Activated CD8-positive, alpha-beta memory T cell treated with anti-CD3 and anti-CD28 coated beads, Interleukin-2, amount 50 U/mL, for 24 hours (primary cell): ENCODE results near the gene TM6SF1.
"Not testable (repeated sequence)": the region's sequence is repeated elsewhere in the genome, so short reads cannot be mapped to it uniquely, and the experiment has no call there.

Experiments used
- DNase-seq: peaks from one replicate; pipeline ENCODE4 v3.0.0-alpha.2; 2020; ENCODE audit errors: extremely low read depth

TM6SF1 gene

GRCh38 chr15:83115831-83116565 lies 8.6 kb downstream of the TM6SF1 start:
- DNase-seq: no peak

GRCh38 chr15:83118291-83118827 lies 10.9 kb downstream of the TM6SF1 start:
- no peak for DNase-seq

- no peak for DNase-seq
These were observed 11.5 kb downstream of the TM6SF1 start for GRCh38 chr15:83118968-83119367.

- DNase-seq: no peak
These were observed 12.6 kb downstream of the TM6SF1 start for GRCh38 chr15:83119968-83120581.

- no peak for DNase-seq
These were observed 16.1 kb downstream of the TM6SF1 start for GRCh38 chr15:83123529-83123928.

GRCh38 chr15:83127547-83128150 lies 20.2 kb downstream of the TM6SF1 start:
- DNase-seq: no peak

GRCh38 chr15:83129791-83130190 lies 22.3 kb downstream of the TM6SF1 start:
- no peak for DNase-seq

- no peak for DNase-seq
These were observed 25.5 kb downstream of the TM6SF1 start for GRCh38 chr15:83132861-83133523.

- DNase-seq: not testable (repeated sequence)
These were observed 34.7 kb downstream of the TM6SF1 start for GRCh38 chr15:83142151-83142550.

- no peak for DNase-seq
These were observed 37.3 kb downstream of the TM6SF1 start for GRCh38 chr15:83144771-83145170.

- DNase-seq: no peak
These were observed 45.8 kb downstream of the TM6SF1 start for GRCh38 chr15:83153288-83153687.

GRCh38 chr15:83155942-83156341 lies 48.5 kb downstream of the TM6SF1 start:
- DNase-seq: no peak

- no peak for DNase-seq
These were observed 50.9 kb downstream of the TM6SF1 start for GRCh38 chr15:83158393-83158792.

GRCh38 chr15:83160741-83161140 lies 53.3 kb downstream of the TM6SF1 start:
- no peak for DNase-seq

GRCh38 chr15:83163032-83163431 lies 55.6 kb downstream of the TM6SF1 start:
- no peak for DNase-seq

- no peak for DNase-seq
These were observed 56.8 kb downstream of the TM6SF1 start for GRCh38 chr15:83164111-83164770.

- DNase-seq: no peak
These were observed 57.4 kb downstream of the TM6SF1 start for GRCh38 chr15:83164771-83165404.

GRCh38 chr15:83166218-83166617 lies 58.8 kb downstream of the TM6SF1 start:
- no peak for DNase-seq

GRCh38 chr15:83166830-83167229 lies 59.4 kb downstream of the TM6SF1 start:
- no peak for DNase-seq

- not testable (repeated sequence) for DNase-seq
These were observed 62.1 kb downstream of the TM6SF1 start for GRCh38 chr15:83169576-83169975.

GRCh38 chr15:83170474-83171165 lies 63.2 kb downstream of the TM6SF1 start:
- no peak for DNase-seq
